ENCODE data around the gene KPRP. TPM values are rescaled to one million over a fixed set of nuclear protein-coding genes. Genes with fewer than 3 reads are reported as not detected.

The KPRP gene
- total and polyA plus RNA-seq, 11 donors: not detected

DNA sequence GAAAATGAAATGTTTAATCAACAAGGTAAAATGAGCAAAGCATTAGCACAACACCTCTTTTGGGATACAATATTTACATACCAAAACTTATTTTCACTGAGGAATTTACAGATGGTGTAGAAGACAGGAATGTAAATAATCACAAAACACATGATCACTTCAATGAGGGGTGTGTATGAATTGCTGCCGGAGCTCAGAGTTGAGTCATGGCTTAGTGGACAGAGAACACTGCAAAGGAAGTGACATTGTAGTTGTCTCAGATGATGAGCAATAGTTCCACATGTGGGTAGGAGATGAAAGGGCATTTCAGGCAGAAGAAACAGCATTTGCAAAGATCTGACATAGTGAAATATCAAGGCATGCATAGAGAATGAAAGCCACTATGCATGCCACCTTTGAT lies 5.6 kb upstream of the KPRP start:
- no peaks in the 10 kb centered on the region for H3K9me3 ChIP-seq
- H3K36me3 ChIP-seq: no peaks in the 10 kb centered on the region
- intact Hi-C loops (cut with DNase I): no loop called here
- DNase-seq (no peak), ATAC-seq (no peak)
- WGBS, 4 donors: 57 to 67% (median 63%) methylated on average over 1 of the region's 1 CpG
- TF ChIP-seq, protein P1, sequence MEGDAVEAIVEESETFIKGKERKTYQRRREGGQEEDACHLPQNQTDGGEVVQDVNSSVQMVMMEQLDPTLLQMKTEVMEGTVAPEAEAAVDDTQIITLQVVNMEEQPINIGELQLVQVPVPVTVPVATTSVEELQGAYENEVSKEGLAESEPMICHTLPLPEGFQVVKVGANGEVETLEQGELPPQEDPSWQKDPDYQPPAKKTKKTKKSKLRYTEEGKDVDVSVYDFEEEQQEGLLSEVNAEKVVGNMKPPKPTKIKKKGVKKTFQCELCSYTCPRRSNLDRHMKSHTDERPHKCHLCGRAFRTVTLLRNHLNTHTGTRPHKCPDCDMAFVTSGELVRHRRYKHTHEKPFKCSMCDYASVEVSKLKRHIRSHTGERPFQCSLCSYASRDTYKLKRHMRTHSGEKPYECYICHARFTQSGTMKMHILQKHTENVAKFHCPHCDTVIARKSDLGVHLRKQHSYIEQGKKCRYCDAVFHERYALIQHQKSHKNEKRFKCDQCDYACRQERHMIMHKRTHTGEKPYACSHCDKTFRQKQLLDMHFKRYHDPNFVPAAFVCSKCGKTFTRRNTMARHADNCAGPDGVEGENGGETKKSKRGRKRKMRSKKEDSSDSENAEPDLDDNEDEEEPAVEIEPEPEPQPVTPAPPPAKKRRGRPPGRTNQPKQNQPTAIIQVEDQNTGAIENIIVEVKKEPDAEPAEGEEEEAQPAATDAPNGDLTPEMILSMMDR (IDR thresholded peaks at IDR 0.05): no peak
- TF ChIP-seq POLR2A (IDR thresholded peaks at IDR 0.05): no peak
- peaks cover 0 to 16% (median 4%) of the 10 kb centered on the region in 9 donors for H3K27me3 ChIP-seq
- H3K4me3 ChIP-seq: no peak overlapping the region
- no peaks in the 10 kb centered on the region for H3K4me1 ChIP-seq
- H3K27ac ChIP-seq: no peak overlapping the region

DNA sequence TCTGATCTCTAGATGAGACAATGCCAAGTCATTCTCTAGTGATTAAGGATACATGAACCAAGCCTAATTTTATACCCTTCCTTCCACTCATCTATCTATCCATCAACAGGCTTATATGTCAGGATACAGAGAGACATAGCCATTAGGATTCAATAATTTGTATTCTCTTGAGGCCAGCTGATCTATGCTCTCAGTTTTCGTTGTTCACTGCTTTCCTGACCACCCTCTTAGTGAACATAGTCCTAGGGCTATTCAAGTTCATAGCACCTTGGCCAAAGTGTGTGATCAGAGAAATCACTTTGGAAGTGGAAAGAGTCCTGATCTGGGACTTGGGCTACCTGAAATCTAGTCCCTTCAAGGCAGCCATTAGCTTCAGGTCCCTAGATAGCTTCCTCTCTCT lies 4.2 kb upstream of the KPRP start:
- WGBS, 4 donors: 4 to 30% (median 19%) methylated on average over 1 of the region's 1 CpG
- H3K4me1 ChIP-seq: no peaks in the 10 kb centered on the region
- H3K9me3 ChIP-seq: no peaks in the 10 kb centered on the region
- peaks cover 0 to 16% (median under 1%) of the 10 kb centered on the region in 9 donors for H3K27me3 ChIP-seq
- no peak for TF ChIP-seq POLR2A (IDR thresholded peaks at IDR 0.05)
- ATAC-seq (no peak), DNase-seq (no peak)
- H3K27ac ChIP-seq: no peak overlapping the region
- intact Hi-C loops (cut with DNase I): no loop called here
- H3K36me3 ChIP-seq: no peaks in the 10 kb centered on the region
- H3K4me3 ChIP-seq: no peak overlapping the region

DNA sequence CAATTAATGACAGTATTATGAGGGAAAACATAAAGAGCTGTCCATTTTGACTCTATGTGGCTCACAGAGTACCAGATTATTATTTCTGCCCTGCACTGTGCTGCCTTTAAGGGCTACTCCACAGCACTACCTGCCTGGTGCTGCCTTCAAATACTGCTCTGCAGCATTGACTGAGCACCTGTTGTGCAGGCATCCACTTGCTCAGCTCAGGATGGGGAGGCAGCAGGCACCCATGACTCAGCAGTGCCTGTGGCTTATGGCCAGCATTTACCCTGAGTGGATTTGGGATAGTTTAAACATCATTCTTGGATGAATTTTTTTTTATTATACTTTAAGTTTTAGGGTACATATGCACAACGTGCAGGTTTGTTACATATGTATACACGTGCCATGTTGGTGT lies 953 bp upstream of the KPRP start:
- DNase-seq: no peak
- no peak overlapping the region for H3K27ac ChIP-seq
- no peaks in the 10 kb centered on the region for H3K4me1 ChIP-seq
- no peak overlapping the region for H3K4me3 ChIP-seq
- no peaks in the 10 kb centered on the region for H3K36me3 ChIP-seq
- peaks cover 0 to 4% (median 0%) of the 10 kb centered on the region in 9 donors for H3K27me3 ChIP-seq
- WGBS, 4 donors: 67 to 77% (median 71%) methylated on average over 2 of the region's 2 CpGs
- intact Hi-C loops (cut with DNase I): no loop called here
- H3K9me3 ChIP-seq: no peaks in the 10 kb centered on the region
- ATAC-seq: no peak
- TF ChIP-seq, protein P1 (IDR thresholded peaks at IDR 0.05): no peak
- TF ChIP-seq POLR2A (IDR thresholded peaks at IDR 0.05): no peak

DNA sequence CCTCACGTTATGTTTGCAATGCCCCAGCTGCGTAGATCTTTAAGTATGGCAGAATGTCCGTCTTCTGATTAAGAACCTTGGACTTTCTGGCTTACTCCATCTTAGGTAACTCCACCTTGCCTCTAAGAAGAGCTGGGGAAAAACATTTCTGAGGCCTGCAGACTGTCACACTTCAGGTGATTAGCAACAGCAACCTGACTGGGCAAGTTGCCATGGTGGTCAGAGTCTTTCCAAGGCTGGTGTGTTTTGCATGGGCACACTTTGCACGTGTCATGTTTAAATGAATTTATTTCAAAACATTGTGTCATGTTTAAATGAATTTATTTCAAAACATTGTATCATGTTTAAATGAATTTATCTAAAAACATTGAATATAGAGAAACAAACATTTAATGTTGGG lies 811 bp downstream of the KPRP start:
- whole genome bisulfite sequencing, 4 donors: 73 to 81% (median 76%) methylated on average over 4 of the region's 4 CpGs
- Histone ChIP-seq H3K36me3 (no peaks in the 10 kb centered on the region), H3K4me1 (no peaks in the 10 kb centered on the region), H3K9me3 (no peaks in the 10 kb centered on the region), H3K27ac (no peak overlapping the region), H3K27me3 (peaks cover 0 to 4% (median 0%) of the 10 kb centered on the region in 9 donors), H3K4me3 (no peak overlapping the region)
- no peak for TF ChIP-seq POLR2A (IDR thresholded peaks at IDR 0.05)
- TF ChIP-seq, protein P1 (IDR thresholded peaks at IDR 0.05): no peak
- intact Hi-C loops (cut with DNase I): no loop called here
- no peak for ATAC-seq
- DNase-seq: no peak

GRCh38 chr1:152759453-152760173 lies 1.8 kb downstream of the KPRP start:
- no peak for ATAC-seq
- WGBS, 4 donors: 82 to 89% (median 83%) methylated on average over 7 to 8 of the region's 8 CpGs
- intact Hi-C loops (cut with DNase I): no loop called here

More at GRCh38 chr1:152759453-152760173, 1.8 kb downstream of the KPRP start:
- H3K4me3 ChIP-seq: no peak overlapping the region
- no peaks in the 10 kb centered on the region for H3K4me1 ChIP-seq
- no peaks in the 10 kb centered on the region for H3K36me3 ChIP-seq
- no peak for TF ChIP-seq POLR2A (IDR thresholded peaks at IDR 0.05)
- TF ChIP-seq, protein P1 (IDR thresholded peaks at IDR 0.05): no peak
- peak in 1 of 5 donors; percentile 42 for DNase-seq
- H3K27ac ChIP-seq: no peak overlapping the region
- no peaks in the 10 kb centered on the region for H3K9me3 ChIP-seq
- peaks cover 0 to 4% (median 0%) of the 10 kb centered on the region in 9 donors for H3K27me3 ChIP-seq

All from heart left ventricle (tissue), 16 donors.